Femur (tissue), 1 donor: ENCODE results near the gene TRIM44.
"Not testable (repeated sequence)": the region's sequence is repeated elsewhere in the genome, so short reads cannot be mapped to it uniquely, and the experiment has no call there.

Source experiments
- DNase-seq: peaks from one replicate; pipeline ENCODE4 v3.0.0-alpha.2; 2017

Gene TRIM44

DNA sequence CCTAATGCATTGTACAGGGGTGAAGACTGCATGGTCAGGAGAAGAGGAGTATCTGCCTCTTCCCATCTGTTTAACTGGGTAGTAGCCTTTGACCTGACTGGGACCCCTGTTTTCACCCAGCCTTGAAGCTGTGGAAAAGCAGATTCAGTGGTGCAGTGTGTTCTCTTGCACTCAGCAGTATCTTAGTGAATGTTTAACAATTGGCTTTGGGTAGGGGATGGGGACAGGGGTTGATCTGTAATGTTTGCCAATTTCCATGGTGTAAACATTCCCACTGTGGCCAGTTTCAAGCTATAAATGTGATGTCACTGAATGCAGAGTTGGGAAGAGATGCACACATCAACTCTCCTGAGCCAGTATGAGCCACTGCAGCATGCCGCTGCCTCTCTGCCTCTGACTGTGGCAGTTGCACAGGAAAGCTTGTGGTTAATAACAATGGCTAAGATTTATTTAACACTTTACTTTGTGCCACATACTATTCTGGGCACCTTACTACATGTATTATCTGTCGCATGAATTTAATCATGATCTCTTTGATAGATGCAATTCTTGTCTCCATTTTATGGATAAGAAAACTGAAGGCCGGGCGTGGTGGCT lies 28.6 kb upstream of the TRIM44 start:
- DNase-seq: no peak

GRCh38 chr11:35635933-35636332 lies 26.6 kb upstream of the TRIM44 start:
- DNase-seq: no peak

- no peak for DNase-seq
These were observed 22.9 kb upstream of the TRIM44 start for GRCh38 chr11:35639591-35640179.

DNA sequence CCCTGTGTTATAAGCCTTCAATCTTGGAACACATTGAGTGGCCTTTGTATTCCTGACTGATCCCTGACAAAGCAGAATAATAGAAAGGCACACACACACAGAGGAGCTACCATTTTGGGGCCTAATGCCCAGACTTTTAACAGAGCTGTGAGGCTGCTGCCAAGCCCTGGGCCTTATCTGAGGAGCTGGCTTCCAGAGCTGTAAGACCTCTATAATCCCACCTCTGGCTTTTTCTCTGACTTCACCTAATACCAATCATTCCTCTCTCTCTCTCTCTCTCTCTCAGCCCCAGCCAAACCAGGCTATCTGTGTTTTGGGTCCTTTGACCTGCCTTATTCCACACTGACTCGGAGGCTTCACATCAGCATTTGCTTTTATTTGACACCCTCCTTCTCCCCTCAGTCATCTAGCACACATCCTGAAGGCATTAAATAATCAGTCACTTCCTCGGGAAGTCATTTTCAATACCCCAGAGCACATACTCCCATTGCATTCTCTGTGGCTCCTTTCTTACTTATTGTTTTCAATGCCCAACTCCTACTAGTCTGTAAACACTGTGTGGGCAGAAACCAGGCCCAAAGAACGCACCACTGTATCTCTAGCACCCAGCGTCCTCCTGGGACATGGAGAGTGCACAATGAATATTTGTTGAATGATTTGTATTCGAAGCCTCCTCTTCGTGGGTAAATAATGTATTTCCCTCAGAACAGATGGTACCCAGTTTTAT lies 21.2 kb upstream of the TRIM44 start:
- DNase-seq: no peak

GRCh38 chr11:35641964-35642363 lies 20.6 kb upstream of the TRIM44 start:
- no peak for DNase-seq

DNA sequence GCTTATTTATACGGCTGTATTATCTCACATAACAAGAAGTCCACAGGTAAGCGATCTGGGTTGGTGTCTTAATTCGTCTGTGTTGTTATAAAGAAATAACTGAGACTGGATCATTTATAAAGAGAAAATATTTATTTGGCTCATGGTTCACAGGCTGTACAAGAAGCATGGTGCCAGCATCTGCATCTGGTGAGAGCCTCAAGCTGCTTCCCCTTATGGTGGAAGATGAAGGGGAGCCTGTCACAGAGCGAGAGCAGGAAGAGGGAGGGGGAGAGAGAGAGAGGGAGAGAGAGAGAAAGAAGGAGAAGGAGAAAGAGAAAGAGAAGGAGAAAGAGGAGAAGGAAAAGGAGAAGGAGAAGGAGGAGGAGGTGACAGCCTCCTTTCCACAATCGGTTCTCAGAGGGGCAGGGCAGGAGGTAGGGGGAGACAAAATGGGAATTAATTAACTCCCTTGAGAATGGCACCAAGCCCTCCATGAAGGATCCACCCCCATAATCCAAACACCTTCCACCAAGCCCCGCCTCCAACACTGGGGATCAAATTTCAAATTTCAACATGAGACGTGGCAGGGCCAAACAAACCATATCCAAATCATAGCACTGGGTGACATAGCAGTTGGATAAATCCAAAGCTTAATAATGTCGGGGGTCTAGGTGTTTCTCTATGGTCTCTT lies 15.0 kb upstream of the TRIM44 start:
- no peak for DNase-seq

- no peak for DNase-seq
These were observed 12.6 kb upstream of the TRIM44 start for GRCh38 chr11:35650006-35650405.

- DNase-seq: no peak
These were observed 12.1 kb upstream of the TRIM44 start for GRCh38 chr11:35650467-35650866.

DNA sequence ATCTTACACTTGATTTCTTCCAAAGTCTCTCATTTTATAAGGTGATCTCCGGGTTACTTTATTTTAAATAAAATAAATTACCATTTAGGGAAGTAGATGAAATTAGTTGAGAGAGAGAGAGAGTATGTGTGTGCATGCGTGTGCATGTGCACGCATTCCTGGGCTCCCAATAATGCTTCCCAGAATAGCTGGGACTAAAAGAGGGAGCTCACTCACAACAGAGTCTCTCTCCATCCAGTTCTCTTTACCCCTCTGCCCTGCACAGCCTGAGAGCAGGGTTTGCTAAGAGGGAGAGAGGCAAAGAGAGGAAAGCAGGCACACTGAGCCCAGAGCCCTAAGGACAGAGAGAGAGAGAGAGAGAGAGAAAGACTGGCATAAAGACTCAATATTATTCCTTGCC lies 11.3 kb upstream of the TRIM44 start:
- no peak for DNase-seq

DNA sequence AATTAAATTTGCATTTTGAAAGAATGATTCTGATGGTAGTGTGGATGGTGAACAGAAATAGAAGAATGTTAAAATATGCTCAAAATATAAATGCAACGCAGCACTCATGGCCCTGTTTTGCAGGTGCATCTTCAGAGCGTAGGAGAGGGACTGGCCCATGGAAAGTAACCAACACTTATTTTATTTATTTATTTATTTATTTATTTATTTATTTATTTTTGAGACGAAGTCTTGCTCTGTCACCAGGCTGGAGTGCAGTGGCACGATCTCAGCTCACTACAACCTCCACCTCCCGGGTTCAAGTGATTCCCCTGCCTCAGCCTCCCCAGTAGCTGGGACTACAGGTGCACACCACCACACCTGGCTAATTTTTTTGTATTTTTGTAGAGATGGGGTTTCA lies 9.8 kb upstream of the TRIM44 start:
- not testable (repeated sequence) for DNase-seq

GRCh38 chr11:35654711-35655110 lies 7.9 kb upstream of the TRIM44 start:
- no peak for DNase-seq

DNA sequence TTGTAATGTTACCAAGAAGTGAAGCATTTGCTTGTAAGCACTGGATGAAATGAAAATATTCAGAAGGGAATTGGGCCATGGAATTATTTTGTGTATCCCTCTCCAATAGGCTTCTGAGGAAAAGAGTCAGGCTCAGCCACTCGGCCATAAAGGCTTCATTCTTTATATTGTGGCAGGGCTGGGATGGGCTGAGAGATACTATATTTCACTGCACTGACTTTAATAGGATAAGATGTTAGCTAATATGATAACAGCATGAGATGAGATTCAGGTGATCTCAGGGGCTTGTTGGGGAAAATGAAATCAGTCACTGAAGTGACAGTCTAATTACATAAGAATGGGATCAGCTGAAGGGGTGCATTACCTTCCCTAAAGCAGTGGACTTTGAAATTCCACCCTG lies 7.3 kb upstream of the TRIM44 start:
- DNase-seq: no peak

GRCh38 chr11:35655856-35656255 lies 6.7 kb upstream of the TRIM44 start:
- no peak for DNase-seq

- no peak for DNase-seq
These were observed 4.3 kb upstream of the TRIM44 start for GRCh38 chr11:35658020-35658948.

GRCh38 chr11:35661534-35661933 lies 1.0 kb upstream of the TRIM44 start:
- DNase-seq: no peak

GRCh38 chr11:35662061-35662648 lies 420 bp upstream of the TRIM44 start:
- DNase-seq: no peak

DNA sequence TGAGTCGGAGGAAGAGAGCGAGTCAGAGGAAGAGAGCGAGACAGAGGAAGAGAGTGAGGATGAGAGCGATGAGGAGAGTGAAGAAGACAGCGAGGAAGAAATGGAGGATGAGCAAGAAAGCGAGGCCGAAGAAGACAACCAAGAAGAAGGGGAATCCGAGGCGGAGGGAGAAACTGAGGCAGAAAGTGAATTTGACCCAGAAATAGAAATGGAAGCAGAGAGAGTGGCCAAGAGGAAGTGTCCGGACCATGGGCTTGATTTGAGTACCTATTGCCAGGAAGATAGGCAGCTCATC lies 780 bp downstream of the TRIM44 start:
- no peak for DNase-seq

DNA sequence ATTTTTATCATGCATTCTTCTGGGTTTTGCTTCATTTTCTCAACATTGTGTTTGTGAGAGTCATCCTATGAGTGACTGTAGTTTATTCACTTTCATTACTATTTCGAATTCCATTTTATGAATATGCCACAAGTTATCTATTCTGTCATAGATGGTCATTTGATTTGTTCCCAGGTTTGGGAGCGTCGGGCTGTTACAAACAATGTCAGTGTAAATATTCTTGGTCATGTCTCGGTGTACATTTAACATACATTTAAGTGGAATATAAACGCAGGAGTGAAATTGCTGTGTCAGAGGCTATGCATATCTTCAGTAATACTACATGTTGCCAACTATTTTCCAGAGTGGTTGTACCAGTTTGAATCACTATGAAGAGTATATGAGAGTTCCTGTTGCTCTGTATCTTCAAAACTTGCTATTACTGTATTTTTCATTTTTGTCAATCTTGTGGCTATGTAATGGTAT lies 2.4 kb downstream of the TRIM44 start:
- DNase-seq: no peak

- no peak for DNase-seq
These were observed 4.7 kb downstream of the TRIM44 start for GRCh38 chr11:35667257-35667656.

GRCh38 chr11:35668350-35668749 lies 5.8 kb downstream of the TRIM44 start:
- DNase-seq: not testable (repeated sequence)

GRCh38 chr11:35671396-35672127 lies 9.0 kb downstream of the TRIM44 start:
- no peak for DNase-seq

DNA sequence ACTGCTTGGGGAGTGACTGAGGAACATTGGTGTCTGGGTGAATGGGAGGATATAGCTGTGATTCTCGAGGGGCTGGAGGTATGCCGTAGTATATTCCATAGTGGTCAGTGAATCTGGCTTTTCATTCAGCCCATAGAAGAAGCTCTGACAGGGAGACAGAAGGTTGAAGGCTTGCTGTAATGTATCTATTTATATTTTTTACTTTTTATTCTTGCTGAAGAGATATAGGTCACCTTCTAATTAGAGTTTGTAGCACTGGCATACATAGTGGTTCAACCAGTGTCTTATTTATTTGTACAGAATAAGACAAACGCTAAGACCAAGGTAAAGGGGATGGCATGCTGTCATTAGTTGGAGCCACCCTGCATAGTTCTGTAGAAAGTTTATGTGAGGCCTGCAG lies 10.0 kb downstream of the TRIM44 start:
- DNase-seq: no peak
